GM18502 (cell line): ENCODE results near the gene CACNA1E.
"Not testable (repeated sequence)": the region's sequence is repeated elsewhere in the genome, so short reads cannot be mapped to it uniquely, and the experiment has no call there.

Experiments used
- ATAC-seq: cut with Tn5 transposase; IDR thresholded peaks from one replicate; pipeline ENCODE4 v1.9.1; 2021; ENCODE audit warnings: mild to moderate bottlenecking; ENCODE audit not compliant: unreplicated experiment, poor library complexity

CACNA1E gene

GRCh38 chr1:181791721-181792120 is 308.4 kb downstream of the CACNA1E start:
- ATAC-seq: no peak

GRCh38 chr1:181793831-181794230 is 310.5 kb downstream of the CACNA1E start:
- no peak for ATAC-seq

GRCh38 chr1:181794332-181794731 is 311.0 kb downstream of the CACNA1E start:
- ATAC-seq: no peak

GRCh38 chr1:181798191-181798926 is 315.0 kb downstream of the CACNA1E start:
- no peak for ATAC-seq

GRCh38 chr1:181801617-181802016 is 318.3 kb downstream of the CACNA1E start:
- ATAC-seq: no peak

GRCh38 chr1:181802466-181802865 is 319.1 kb downstream of the CACNA1E start:
- ATAC-seq: no peak

GRCh38 chr1:181803421-181803820 is 320.1 kb downstream of the CACNA1E start:
- ATAC-seq: no peak

GRCh38 chr1:181804989-181805388 is 321.7 kb downstream of the CACNA1E start:
- ATAC-seq: no peak

GRCh38 chr1:181806746-181807145 is 323.4 kb downstream of the CACNA1E start:
- ATAC-seq: no peak

GRCh38 chr1:181807251-181807650 is 323.9 kb downstream of the CACNA1E start:
- no peak for ATAC-seq

GRCh38 chr1:181809991-181810545 is 326.8 kb downstream of the CACNA1E start:
- ATAC-seq: no peak

- ATAC-seq: no peak
Observed at GRCh38 chr1:181812208-181812607, 328.9 kb downstream of the CACNA1E start.

- no peak for ATAC-seq
Observed at GRCh38 chr1:181813266-181813665, 329.9 kb downstream of the CACNA1E start.

- ATAC-seq: no peak
Observed at GRCh38 chr1:181816608-181817007, 333.3 kb downstream of the CACNA1E start.

GRCh38 chr1:181817091-181817490 is 333.8 kb downstream of the CACNA1E start:
- no peak for ATAC-seq

GRCh38 chr1:181818459-181818858 is 335.1 kb downstream of the CACNA1E start:
- no peak for ATAC-seq

GRCh38 chr1:181818943-181819342 is 335.6 kb downstream of the CACNA1E start:
- ATAC-seq: no peak

GRCh38 chr1:181821701-181822100 is 338.4 kb downstream of the CACNA1E start:
- ATAC-seq: no peak

GRCh38 chr1:181832173-181832880 is 349.0 kb downstream of the CACNA1E start:
- ATAC-seq: not testable (repeated sequence)

GRCh38 chr1:181846001-181846645 is 362.8 kb downstream of the CACNA1E start:
- no peak for ATAC-seq

- ATAC-seq: no peak
Observed at GRCh38 chr1:181846681-181847080, 363.4 kb downstream of the CACNA1E start.
